Nephron progenitor cell (in vitro differentiated cells): ENCODE data around the gene TLR3.
A peak's percentile ranks its signal among the peaks of the same experiment; 100 is the strongest.

Experiments used
- DNase-seq: peaks from one replicate; pipeline ENCODE4 v3.0.0; 2021
- H3K27ac Mint-ChIP-seq: 2 replicates; pipeline ENCODE4 v1.8.0; 2021; ENCODE audit warnings: mild to moderate bottlenecking, moderate library complexity, mixed read lengths
- H3K27me3 Mint-ChIP-seq: 2 replicates; pipeline ENCODE4 v1.8.0; 2021; ENCODE audit warnings: mild to moderate bottlenecking, low read depth, mixed read lengths; ENCODE audit not compliant: poor library complexity
- H3K36me3 Mint-ChIP-seq: 2 replicates; pipeline ENCODE4 v1.8.0; 2021; ENCODE audit warnings: low read depth, mixed read lengths
- H3K4me1 Mint-ChIP-seq: 2 replicates; pipeline ENCODE4 v1.8.0; 2021; ENCODE audit warnings: mixed read lengths
- H3K4me3 Mint-ChIP-seq: 2 replicates; pipeline ENCODE4 v1.8.0; 2021; ENCODE audit warnings: mild to moderate bottlenecking, moderate library complexity, mixed read lengths
- H3K9me3 Mint-ChIP-seq: 2 replicates; pipeline ENCODE4 v1.8.0; 2021; ENCODE audit warnings: mild to moderate bottlenecking, moderate library complexity, mixed read lengths
- CTCF ChIP-seq: fragments of 200-600 bp; sonication (generic); IDR thresholded peaks from 2 replicates; pipeline ENCODE4 v1.5.0; 2021; ENCODE audit warnings: antibody characterized with exemption

Gene TLR3

DNA sequence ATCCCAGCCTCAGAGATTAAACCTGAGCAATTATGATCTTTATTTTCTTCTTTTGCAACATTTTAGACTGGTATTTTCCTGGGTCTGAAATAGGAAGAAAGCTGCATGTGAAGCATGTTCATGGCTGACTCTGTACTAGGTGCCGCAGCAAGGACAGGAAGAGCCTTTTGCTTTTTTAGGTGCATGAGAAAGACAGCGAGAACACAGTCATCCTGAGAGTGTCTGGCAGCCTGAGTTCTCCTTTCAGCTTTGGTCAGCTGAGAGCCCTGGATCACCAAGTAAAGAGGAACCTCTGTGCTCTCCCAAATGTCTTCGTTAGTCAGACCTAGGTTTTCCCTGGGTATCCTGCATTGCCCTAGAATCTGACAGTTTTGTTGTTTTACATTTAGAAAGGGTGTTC, 65.3 kb downstream of the TLR3 start:
- peaks cover 3% of the 10 kb centered on the region for H3K27me3 Mint-ChIP-seq
- peaks cover 13% of the 10 kb centered on the region for H3K4me1 Mint-ChIP-seq
- no peaks in the 10 kb centered on the region for H3K36me3 Mint-ChIP-seq
- H3K4me3 Mint-ChIP-seq = no peak overlapping the region
- no peaks in the 10 kb centered on the region for H3K9me3 Mint-ChIP-seq
- no peak for DNase-seq
- no peak for TF ChIP-seq CTCF
- H3K27ac Mint-ChIP-seq = no peak overlapping the region

DNA sequence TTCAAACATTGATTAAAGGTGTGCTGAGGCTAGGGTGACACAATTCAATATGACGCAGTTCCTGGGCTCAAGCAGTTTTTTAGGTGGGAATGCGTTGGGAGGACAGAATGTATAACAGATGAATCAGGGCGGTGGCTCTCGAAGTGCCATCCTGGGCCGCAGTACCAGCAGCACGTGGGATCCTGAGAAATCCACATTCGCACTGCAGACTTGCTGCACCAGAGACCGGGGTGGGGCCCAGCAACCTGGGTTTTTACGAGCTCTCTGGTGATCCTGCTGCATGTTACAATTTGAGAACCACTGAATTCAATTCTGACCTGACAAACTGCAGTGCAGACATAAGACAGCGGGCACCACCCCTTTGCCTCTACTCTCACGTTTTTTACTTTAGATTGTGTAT, 65.9 kb downstream of the TLR3 start:
- H3K27me3 Mint-ChIP-seq = peaks cover 3% of the 10 kb centered on the region
- H3K4me3 Mint-ChIP-seq = no peak overlapping the region
- H3K27ac Mint-ChIP-seq = no peak overlapping the region
- DNase-seq = no peak
- peaks cover 13% of the 10 kb centered on the region for H3K4me1 Mint-ChIP-seq
- no peaks in the 10 kb centered on the region for H3K36me3 Mint-ChIP-seq
- H3K9me3 Mint-ChIP-seq = no peaks in the 10 kb centered on the region
- no peak for TF ChIP-seq CTCF

GRCh38 chr4:186137196-186137794, 68.3 kb downstream of the TLR3 start:
- Mint-ChIP-seq H3K9me3 (no peaks in the 10 kb centered on the region), H3K36me3 (no peaks in the 10 kb centered on the region), H3K4me3 (no peak overlapping the region), H3K27me3 (peaks cover 7% of the 10 kb centered on the region), H3K27ac (no peak overlapping the region), H3K4me1 (peaks cover 11% of the 10 kb centered on the region)
- no peak for DNase-seq
- TF ChIP-seq CTCF = peak; percentile 65
